Neural crest cell (in vitro differentiated cells): Measurements from ENCODE around the gene RAB11FIP3. TPM values are rescaled to one million over a fixed set of nuclear protein-coding genes. Genes with fewer than 3 reads are reported as not detected.

Experiments used
- DNase-seq: peaks from one replicate; pipeline ENCODE4 v3.0.0; 2021; ENCODE audit warnings: low read depth, mixed read lengths, low spot score
- H3K27ac Mint-ChIP-seq: one replicate; pipeline ENCODE4 v1.8.0; 2021; ENCODE audit warnings: mild to moderate bottlenecking, mixed read lengths; ENCODE audit not compliant: unreplicated experiment
- H3K27me3 Mint-ChIP-seq: 2 replicates; pipeline ENCODE4 v1.8.0; 2021; ENCODE audit warnings: low read depth, mild to moderate bottlenecking, mixed read lengths
- H3K36me3 Mint-ChIP-seq: 2 replicates; pipeline ENCODE4 v1.8.0; 2021; ENCODE audit warnings: low read depth, mild to moderate bottlenecking, mixed read lengths
- H3K4me1 Mint-ChIP-seq: 2 replicates; pipeline ENCODE4 v1.8.0; 2021; ENCODE audit warnings: mixed read lengths
- H3K4me3 Mint-ChIP-seq: one replicate; pipeline ENCODE4 v1.8.0; 2021; ENCODE audit warnings: mild to moderate bottlenecking, mixed read lengths
- H3K9me3 Mint-ChIP-seq: 2 replicates; pipeline ENCODE4 v1.8.0; 2021; ENCODE audit warnings: mixed read lengths
- total RNA-seq: library from RNA; stranded (reverse); gene quantifications from 2 replicates; pipeline ENCODE4 v1.2.1, GENCODE V29; 2021
- TF ChIP-seq, protein P1 (sequence below): fragments of 200-600 bp; sonication (generic); conservative IDR thresholded peaks from 2 replicates; pipeline ENCODE4 v1.5.0; 2021; ENCODE audit warnings: antibody characterized with exemption, mild to moderate bottlenecking

RAB11FIP3 gene
- total RNA-seq, 1 donor from 2014 or later = 72.2 TPM

DNA sequence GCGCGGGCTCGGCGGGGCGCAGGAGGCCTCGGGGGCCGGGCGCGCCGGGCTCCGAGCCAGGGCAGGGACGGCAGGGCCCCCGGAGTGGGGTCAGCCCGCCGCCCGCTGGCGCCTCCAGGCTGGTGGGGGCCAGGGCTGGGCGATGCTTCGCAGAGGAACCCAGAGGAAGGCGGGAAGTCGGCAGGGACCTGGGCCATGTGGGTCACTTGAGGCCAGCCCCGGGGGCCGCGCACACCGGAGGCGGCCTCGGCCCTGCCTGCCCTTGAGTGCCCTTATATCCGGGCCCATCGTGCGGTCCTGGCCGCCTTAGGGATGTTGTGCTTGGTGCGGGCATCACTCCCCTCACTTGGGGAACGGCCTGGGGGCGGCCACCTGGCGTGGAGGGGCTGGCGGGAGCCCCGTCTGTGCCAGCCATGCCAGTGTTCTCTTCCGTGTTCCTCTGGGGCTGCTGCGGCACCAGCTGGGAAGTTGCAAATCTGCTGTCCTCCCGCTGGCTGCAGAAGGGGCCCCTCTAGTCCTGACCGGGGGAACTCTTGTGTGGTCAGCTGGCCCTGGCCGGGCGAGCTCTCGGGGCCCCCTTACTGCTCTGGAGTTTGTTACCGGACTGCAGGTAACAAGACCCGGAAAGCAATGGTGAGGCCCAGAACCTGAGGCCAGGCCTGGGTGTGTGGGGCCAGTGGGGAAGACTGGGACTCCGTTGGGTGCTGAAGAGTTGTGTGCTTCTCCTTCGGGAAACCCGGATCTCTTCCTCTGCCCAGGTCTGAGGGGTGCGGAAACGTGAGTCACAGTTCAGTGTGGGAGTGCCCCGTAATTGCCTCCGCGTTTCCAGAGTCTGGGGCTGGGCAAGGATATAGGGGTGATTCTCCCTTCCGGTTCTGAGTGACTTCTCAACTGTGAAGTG is 102.9 kb downstream of the RAB11FIP3 start:
- peaks cover 3% of the 10 kb centered on the region for H3K36me3 Mint-ChIP-seq
- TF ChIP-seq, protein P1, sequence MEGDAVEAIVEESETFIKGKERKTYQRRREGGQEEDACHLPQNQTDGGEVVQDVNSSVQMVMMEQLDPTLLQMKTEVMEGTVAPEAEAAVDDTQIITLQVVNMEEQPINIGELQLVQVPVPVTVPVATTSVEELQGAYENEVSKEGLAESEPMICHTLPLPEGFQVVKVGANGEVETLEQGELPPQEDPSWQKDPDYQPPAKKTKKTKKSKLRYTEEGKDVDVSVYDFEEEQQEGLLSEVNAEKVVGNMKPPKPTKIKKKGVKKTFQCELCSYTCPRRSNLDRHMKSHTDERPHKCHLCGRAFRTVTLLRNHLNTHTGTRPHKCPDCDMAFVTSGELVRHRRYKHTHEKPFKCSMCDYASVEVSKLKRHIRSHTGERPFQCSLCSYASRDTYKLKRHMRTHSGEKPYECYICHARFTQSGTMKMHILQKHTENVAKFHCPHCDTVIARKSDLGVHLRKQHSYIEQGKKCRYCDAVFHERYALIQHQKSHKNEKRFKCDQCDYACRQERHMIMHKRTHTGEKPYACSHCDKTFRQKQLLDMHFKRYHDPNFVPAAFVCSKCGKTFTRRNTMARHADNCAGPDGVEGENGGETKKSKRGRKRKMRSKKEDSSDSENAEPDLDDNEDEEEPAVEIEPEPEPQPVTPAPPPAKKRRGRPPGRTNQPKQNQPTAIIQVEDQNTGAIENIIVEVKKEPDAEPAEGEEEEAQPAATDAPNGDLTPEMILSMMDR = no peak
- peaks cover 26% of the 10 kb centered on the region for H3K4me1 Mint-ChIP-seq
- peak overlapping the region; percentile 87 for H3K27ac Mint-ChIP-seq
- H3K4me3 Mint-ChIP-seq = peak overlapping the region; percentile 92
- H3K9me3 Mint-ChIP-seq = no peaks in the 10 kb centered on the region
- no peak for DNase-seq
- peaks cover 4% of the 10 kb centered on the region for H3K27me3 Mint-ChIP-seq

DNA sequence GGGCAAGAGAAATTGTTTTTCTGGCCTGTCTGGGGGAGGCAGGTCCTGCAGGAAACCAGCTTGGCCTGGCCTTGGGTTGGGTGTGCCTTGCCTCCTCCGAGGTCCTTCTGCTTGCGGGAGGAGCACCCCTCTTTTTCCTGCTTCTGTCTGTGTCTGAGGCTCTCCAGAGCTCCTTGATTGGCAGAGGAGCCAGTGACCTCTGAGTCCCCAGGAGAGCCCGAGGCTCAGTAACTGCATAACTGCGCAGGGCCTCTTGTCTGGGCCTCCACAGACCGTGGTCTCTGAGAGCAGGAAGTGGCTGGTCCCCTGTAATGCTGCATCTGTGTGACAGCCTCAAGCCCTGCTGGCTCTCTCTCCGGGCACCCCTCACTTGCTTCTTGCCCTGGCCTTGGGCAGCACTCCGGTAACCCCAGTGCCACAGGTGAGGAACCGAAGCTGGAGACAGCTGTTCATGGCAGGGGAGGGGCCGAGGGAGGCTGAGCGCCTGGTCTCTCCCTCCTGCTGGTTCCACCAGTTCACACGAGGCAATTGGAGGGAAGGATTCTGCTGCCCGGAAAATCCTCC is 103.6 kb downstream of the RAB11FIP3 start:
- Mint-ChIP-seq H3K4me1 (peaks cover 26% of the 10 kb centered on the region), H3K4me3 (peak overlapping the region; percentile 92), H3K27ac (no peak overlapping the region), H3K36me3 (peaks cover 3% of the 10 kb centered on the region), H3K27me3 (peaks cover 4% of the 10 kb centered on the region), H3K9me3 (no peaks in the 10 kb centered on the region)
- no peak for DNase-seq
- TF ChIP-seq, protein P1 = no peak

- peaks cover 25% of the 10 kb centered on the region for H3K4me1 Mint-ChIP-seq
- TF ChIP-seq, protein P1 = no peak
- DNase-seq = no peak
- H3K27ac Mint-ChIP-seq = peak overlapping the region; percentile 27
- peak overlapping the region; percentile 92 for H3K4me3 Mint-ChIP-seq
- no peaks in the 10 kb centered on the region for H3K9me3 Mint-ChIP-seq
- peaks cover 4% of the 10 kb centered on the region for H3K27me3 Mint-ChIP-seq
- H3K36me3 Mint-ChIP-seq = peaks cover 3% of the 10 kb centered on the region
Measured at GRCh38 chr16:530111-530817, 104.8 kb downstream of the RAB11FIP3 start.

- H3K9me3 Mint-ChIP-seq = no peaks in the 10 kb centered on the region
- H3K4me3 Mint-ChIP-seq = no peak overlapping the region
- peaks cover 1% of the 10 kb centered on the region for H3K27me3 Mint-ChIP-seq
- TF ChIP-seq, protein P1 = no peak
- no peak for DNase-seq
- H3K4me1 Mint-ChIP-seq = peaks cover 14% of the 10 kb centered on the region
- no peaks in the 10 kb centered on the region for H3K36me3 Mint-ChIP-seq
- H3K27ac Mint-ChIP-seq = no peak overlapping the region
Measured at GRCh38 chr16:531494-532125, 106.2 kb downstream of the RAB11FIP3 start.

- H3K36me3 Mint-ChIP-seq = no peaks in the 10 kb centered on the region
- H3K27me3 Mint-ChIP-seq = no peaks in the 10 kb centered on the region
- no peaks in the 10 kb centered on the region for H3K9me3 Mint-ChIP-seq
- H3K4me1 Mint-ChIP-seq = peaks cover 10% of the 10 kb centered on the region
- no peak overlapping the region for H3K27ac Mint-ChIP-seq
- no peak for DNase-seq
- no peak overlapping the region for H3K4me3 Mint-ChIP-seq
- TF ChIP-seq, protein P1 = no peak
Measured at GRCh38 chr16:533391-534123, 108.1 kb downstream of the RAB11FIP3 start.
